Stimulated activated CD4-positive, alpha-beta T cell treated with anti-CD3 and anti-CD28 coated beads, Interleukin-4, amount 100 ng/mL, for 24 hours (primary cell): ENCODE data around the gene TBX3.

Experiments
- DNase-seq: peaks from one replicate; pipeline ENCODE4 v3.0.0-alpha.2; 2020

TBX3 gene

GRCh38 chr12:114696443-114697242, 12.7 kb upstream of the TBX3 start:
- no peak for DNase-seq

DNA sequence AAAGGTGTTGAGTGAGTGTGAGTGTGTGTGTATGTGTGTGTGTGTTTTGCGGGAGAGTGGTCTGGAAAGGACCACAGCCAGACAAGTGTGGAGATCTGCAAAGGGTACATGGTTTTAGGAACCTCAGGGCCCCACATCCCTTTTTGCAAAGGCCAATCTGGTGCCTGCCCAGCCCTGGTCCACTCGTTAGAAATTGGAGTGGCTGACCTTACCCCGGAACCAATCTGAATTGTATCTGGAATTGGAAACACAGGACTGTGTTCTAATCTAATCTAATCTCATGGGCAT, 11.3 kb upstream of the TBX3 start:
- no peak for DNase-seq

- DNase-seq: no peak
Measured at GRCh38 chr12:114694436-114695304, 10.7 kb upstream of the TBX3 start.

- no peak for DNase-seq
Measured at GRCh38 chr12:114693532-114693931, 9.6 kb upstream of the TBX3 start.

DNA sequence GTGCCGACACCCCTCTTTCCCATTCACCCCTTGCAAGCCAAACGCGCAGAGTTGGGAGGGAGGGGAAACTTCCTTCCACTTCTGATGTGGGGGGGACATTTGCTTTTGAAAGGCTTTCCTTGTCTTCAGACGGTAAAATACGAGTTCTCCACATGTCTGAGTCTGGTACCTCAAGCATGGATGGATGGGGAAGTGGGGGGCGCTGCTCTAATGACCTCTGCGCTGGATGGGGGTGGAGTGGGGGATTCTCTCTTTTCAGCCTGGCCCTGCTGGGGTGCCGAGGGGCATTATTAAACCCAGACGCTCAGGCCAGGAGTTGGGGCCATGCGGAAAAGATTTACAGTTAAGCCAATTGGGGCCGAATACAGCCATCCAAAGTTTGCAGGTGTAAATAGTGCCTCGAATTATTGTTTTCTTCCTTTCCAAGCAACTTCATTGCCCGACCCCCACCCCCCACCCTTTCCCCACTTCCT, 9.1 kb upstream of the TBX3 start:
- DNase-seq: no peak

DNA sequence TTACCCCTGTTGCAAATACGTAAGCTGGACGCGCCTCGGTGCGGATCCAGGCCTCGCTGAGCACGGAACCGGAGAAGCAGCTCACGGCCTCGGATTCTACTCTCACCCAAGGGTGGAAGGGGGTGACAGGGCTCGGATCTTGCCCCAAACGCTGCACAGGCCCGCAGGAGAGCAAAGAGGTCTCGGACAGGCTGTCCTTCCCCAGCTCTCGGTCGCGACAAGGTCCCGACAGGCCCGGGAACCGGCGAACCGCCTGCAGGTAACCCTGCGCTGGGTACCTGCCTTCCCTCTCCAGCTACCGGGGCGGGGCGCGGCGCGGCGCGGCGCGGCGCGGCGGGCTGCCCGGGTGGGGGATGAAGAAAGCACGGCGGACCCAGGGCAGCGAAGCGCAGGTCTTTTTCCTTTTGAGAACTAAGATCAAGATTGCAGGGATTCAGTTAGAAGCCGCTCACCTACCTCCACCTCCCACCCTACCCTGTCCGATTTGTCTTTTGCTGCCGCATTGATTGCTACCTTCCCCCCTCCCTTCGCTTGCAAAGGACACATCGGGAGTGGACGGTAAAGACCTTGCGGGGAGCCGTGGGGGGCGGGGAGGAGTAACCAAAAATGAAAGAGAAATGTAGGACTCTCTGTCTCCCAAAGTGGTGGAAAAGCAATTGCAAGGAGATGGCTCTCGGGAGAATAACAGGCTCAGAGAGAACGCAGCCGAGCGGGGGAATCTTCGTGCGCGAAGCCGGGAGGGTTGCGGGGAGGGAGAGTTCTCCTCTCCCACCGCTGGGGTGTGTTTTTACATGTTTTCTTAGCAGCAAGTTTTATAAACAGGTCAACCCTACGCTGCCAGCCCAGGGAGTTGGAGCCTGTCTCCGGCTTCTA, 8.4 kb upstream of the TBX3 start:
- DNase-seq: no peak

GRCh38 chr12:114691763-114692185, 7.8 kb upstream of the TBX3 start:
- DNase-seq: no peak

GRCh38 chr12:114691196-114691595, 7.2 kb upstream of the TBX3 start:
- no peak for DNase-seq

DNA sequence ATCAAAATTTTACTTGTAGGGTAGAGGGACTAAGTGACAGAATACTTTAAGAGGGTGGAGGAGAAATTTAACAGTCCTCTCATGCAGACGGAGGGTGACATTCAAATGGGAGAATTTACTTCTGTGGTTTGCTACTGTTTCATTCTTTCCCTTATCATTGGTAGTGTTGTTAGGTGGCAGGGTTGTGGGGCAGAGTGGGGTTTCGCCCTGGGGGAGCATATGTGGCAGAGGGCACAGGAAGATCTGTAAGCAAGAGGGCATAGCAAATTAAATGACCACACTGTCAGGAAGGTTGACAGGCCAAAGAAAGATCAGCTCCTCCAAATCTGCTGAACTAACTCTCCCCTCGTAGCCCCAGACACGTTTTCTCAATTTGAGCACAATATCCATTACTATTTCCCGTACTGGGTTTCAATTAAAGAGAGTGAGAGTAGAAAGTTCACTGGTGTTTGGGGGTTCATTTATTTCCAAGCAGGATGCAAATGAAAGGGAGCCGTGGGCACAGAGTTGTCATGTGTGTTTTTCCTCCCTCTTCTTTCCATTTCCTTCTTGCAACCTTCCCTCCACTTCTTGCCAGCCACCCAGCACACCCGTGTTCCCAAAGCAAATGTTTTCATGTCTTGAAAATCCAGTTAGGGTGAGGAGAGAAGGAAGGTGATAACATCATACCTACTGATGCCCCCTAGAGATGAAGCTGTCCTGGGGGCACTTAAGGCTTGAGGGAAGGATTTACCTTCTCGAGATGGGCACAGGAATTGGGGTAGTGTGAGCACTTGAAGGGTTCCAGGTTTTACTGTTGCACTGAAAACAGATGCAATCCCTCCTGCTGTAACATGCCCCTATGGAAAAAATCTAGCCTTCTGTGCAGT, 6.5 kb upstream of the TBX3 start:
- no peak for DNase-seq

GRCh38 chr12:114689075-114689994, 5.4 kb upstream of the TBX3 start:
- DNase-seq: no peak

DNA sequence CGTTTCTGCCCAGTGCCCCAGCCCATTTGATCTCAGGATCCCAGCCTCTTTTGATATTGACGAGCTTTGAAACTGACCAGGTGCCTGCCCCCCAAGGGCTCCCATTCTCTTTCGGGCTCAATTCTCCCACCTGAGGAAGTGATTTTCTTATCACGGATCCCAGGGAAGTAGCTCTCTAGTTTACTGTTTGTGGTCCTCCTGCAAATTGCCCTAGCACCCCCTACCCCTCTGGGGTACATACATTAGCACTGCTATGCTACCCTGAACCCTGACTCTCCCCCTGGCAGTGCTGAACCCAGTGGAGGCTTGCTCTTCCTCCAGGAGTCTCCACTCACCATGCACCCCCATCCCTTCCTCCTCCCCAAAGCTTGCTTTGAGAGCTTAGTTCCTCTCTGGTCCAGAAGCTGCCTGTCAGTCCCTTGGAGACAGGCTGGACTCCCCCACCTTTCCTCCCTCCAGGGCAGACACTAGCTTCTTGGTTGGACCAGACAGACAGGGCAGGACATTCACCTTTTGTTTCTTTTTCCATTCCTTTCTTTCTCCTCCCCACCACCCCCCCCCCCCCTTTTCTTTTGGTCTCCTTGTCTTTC, 4.4 kb upstream of the TBX3 start:
- DNase-seq: no peak

DNA sequence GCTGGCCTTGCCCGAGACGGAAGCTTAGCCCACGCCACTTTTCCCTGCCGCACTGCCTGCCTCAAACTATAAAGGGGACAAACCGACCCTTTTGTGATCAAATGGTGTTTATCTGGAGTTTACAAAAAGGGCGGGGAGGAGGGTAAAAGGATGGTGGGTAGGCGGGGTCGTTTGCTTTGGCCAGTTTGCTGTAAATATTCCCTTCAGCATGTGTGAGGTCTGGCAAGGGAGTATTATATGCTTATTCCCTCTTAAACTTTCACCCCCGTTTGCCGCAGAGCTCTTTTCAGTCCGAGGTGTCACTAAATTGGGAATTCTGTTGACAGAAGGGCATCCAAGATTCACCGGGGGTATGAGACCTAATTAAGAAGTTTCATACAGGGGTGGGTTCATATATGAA, 3.8 kb upstream of the TBX3 start:
- DNase-seq: no peak

DNA sequence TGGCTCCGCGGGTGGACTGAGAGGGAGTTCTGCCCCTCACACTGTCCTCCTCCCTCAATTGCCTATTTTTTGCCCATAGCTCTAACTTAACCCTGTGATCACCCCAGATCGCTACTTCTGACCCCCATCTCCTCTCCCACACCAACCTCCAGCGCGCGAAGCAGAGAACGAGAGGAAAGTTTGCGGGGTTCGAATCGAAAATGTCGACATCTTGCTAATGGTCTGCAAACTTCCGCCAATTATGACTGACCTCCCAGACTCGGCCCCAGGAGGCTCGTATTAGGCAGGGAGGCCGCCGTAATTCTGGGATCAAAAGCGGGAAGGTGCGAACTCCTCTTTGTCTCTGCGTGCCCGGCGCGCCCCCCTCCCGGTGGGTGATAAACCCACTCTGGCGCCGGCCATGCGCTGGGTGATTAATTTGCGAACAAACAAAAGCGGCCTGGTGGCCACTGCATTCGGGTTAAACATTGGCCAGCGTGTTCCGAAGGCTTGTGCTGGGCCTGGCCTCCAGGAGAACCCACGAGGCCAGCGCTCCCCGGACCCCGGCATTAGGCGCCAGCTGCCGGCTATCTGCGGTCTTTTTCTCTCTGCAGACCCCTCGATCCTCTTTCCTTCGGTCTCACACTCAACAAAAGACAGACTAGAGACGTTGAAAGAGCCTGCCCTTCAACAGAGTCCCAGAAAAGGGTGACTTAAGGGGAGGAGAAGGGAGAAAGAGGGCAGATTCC, 3.0 kb upstream of the TBX3 start:
- DNase-seq: no peak

- DNase-seq: no peak
Measured at GRCh38 chr12:114686426-114686772, 2.4 kb upstream of the TBX3 start.

GRCh38 chr12:114685869-114686268, 1.9 kb upstream of the TBX3 start:
- DNase-seq: no peak

DNA sequence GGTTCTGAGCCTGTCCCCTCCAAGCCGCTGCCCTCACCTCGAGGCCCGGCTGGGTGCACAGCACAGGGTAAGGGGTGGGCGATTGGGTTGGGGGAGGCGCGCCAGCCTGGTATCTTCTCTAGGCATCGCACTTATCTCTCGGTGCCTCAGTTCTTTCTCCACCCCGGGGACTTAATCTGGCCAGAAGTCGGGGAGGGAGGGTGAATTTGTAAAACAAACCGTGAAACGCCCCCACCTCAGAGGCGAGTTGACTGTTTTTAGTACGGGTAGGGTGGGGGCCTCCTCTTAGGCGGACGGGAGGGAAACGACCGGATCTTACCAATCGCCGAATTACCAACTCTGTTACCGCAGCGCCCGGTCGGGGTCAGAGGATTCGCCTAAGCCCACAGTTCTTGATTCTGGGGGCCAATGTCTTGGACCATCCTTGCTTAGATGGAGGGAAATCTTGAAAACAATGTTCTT, 1.4 kb upstream of the TBX3 start:
- DNase-seq: no peak

DNA sequence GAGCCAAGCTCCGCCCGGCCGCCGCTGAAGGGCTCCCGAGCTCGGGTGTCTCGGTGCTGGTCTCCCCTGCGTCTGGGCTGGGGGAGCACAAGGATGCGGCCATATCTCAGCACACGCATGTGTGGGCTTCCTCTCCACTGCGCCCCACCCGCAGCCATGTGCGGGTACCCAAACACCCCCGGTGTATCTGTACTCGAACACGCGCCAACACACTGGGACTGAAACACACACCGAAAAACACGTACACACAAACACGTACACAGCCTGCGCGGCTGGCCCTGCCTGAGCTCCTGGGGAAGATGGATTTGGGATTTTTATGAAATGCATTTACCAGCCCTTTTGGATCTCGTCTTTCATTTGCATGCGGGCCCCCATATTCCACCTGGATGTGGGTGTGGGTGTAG, 897 bp upstream of the TBX3 start:
- no peak for DNase-seq

DNA sequence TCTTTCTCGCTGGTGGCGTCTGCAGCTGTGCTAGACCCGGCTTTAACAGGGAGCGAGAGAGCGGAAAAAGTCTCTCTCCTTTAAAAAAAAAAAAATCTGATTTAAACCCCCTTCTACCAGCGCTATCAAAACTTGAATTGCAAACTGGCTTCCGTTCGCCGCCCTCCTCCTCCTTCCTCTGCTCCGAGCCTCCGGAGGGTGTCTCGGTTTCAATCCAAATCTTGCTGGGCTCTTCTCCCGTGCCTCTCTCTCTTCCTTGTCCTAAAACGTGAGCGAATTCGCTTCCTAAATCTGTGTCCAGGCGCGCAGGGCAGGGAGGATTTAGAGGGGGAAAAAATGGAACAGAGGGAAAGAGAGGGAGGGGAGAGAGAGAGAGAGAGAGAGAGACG, 272 bp downstream of the TBX3 start:
- DNase-seq: no peak

GRCh38 chr12:114682785-114683708, 928 bp downstream of the TBX3 start:
- DNase-seq: no peak
